Measurements from ENCODE around the gene STRN.
"Not testable (repeated sequence)": the region's sequence is repeated elsewhere in the genome, so short reads cannot be mapped to it uniquely, and the experiment has no call there.

Gene STRN

GRCh38 chr2:36912695-36913094 is 53.6 kb downstream of the STRN start:
- DNase-seq (ENCODE audit: low read depth), result no peak

GRCh38 chr2:36911012-36911411 is 55.3 kb downstream of the STRN start:
- no peak for DNase-seq (ENCODE audit: low read depth)

- no peak for DNase-seq (ENCODE audit: low read depth)
These were observed 60.1 kb downstream of the STRN start for GRCh38 chr2:36906277-36906676.

- DNase-seq (ENCODE audit: low read depth), result no peak
These were observed 61.7 kb downstream of the STRN start for GRCh38 chr2:36904636-36905035.

GRCh38 chr2:36902385-36903120 is 63.8 kb downstream of the STRN start:
- DNase-seq (ENCODE audit: low read depth), result no peak

GRCh38 chr2:36892805-36893204 is 73.5 kb downstream of the STRN start:
- DNase-seq (ENCODE audit: low read depth), result no peak

- no peak for DNase-seq (ENCODE audit: low read depth)
These were observed 76.5 kb downstream of the STRN start for GRCh38 chr2:36889795-36890194.

GRCh38 chr2:36887095-36887494 is 79.2 kb downstream of the STRN start:
- DNase-seq (ENCODE audit: low read depth), result not testable (repeated sequence)

- no peak for DNase-seq (ENCODE audit: low read depth)
These were observed 79.7 kb downstream of the STRN start for GRCh38 chr2:36886664-36887063.

- no peak for DNase-seq (ENCODE audit: low read depth)
These were observed 80.7 kb downstream of the STRN start for GRCh38 chr2:36885605-36886004.

GRCh38 chr2:36882532-36882931 is 83.8 kb downstream of the STRN start:
- no peak for DNase-seq (ENCODE audit: low read depth)

- DNase-seq (ENCODE audit: low read depth), result no peak
These were observed 84.5 kb downstream of the STRN start for GRCh38 chr2:36881816-36882215.

- no peak for DNase-seq (ENCODE audit: low read depth)
These were observed 87.9 kb downstream of the STRN start for GRCh38 chr2:36878429-36878828.

GRCh38 chr2:36871068-36871707 is 95.1 kb downstream of the STRN start:
- no peak for DNase-seq (ENCODE audit: low read depth)

- no peak for DNase-seq (ENCODE audit: low read depth)
These were observed 96.7 kb downstream of the STRN start for GRCh38 chr2:36869606-36870005.

GRCh38 chr2:36861896-36862295 is 104.4 kb downstream of the STRN start:
- DNase-seq (ENCODE audit: low read depth), result no peak

- DNase-seq (ENCODE audit: low read depth), result no peak
These were observed 107.0 kb downstream of the STRN start for GRCh38 chr2:36859366-36859792.

- DNase-seq (ENCODE audit: low read depth), result no peak
These were observed 107.6 kb downstream of the STRN start for GRCh38 chr2:36858551-36859365.

GRCh38 chr2:36857713-36858112 is 108.6 kb downstream of the STRN start:
- DNase-seq (ENCODE audit: low read depth), result no peak

GRCh38 chr2:36855429-36855828 is 110.9 kb downstream of the STRN start:
- no peak for DNase-seq (ENCODE audit: low read depth)

GRCh38 chr2:36854241-36854640 is 112.1 kb downstream of the STRN start:
- no peak for DNase-seq (ENCODE audit: low read depth)

- no peak for DNase-seq (ENCODE audit: low read depth)
These were observed 117.1 kb downstream of the STRN start for GRCh38 chr2:36849265-36849664.

- no peak for DNase-seq (ENCODE audit: low read depth)
These were observed 122.5 kb downstream of the STRN start for GRCh38 chr2:36843838-36844237.

Measured in stimulated activated CD8-positive, alpha-beta memory T cell treated with anti-CD3 and anti-CD28 coated beads, Interleukin-12 subunit alpha, Interleukin-12 subunit beta, amount 100 ng/mL, for 1 hour (primary cell).